Activated CD8-positive, alpha-beta memory T cell treated with anti-CD3 and anti-CD28 coated beads, Interleukin-2, amount 50 U/mL, for 48 hours (primary cell): ENCODE data around the gene MFGE8.

Experiments
- DNase-seq: peaks from one replicate; pipeline ENCODE4 v3.0.0-alpha.2; 2020

Gene MFGE8

DNA sequence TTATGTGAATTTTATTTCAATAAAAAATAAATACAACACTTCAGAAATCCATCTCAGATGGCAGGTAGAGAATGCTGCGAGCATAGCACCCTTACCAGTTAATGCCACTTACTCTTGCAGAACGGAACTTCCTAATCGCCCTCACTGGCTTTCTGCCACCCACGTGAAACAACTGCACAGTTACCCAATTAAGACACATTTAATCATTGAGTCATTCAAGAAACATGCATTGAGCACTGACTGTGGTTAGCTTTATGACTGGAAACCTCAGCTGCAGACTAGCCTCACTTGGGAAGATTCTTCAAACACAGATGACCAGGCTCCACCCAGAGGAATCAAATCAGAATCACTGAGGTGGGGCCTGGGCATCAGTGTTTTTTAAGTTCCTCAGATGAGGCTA, 5.6 kb upstream of the MFGE8 start:
- DNase-seq, result no peak

DNA sequence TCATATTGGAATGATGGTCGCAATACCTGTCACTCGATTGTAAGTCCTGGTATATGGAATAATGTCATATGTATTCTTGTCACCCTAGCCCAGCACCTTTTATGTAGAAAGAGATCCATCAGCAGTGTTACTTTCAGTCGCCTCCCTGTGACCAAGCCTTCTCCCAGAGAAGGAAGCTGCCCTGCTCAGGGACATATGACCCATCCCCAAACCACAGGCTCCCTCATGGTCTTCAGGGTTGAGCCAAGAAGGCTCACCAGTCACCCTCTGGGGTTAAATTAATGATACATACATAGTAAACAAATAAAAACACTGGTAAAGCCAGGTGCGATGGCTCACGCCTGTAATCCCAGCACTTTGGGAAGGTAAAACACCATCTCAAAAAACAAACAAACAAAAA, 4.6 kb upstream of the MFGE8 start:
- DNase-seq, result no peak

DNA sequence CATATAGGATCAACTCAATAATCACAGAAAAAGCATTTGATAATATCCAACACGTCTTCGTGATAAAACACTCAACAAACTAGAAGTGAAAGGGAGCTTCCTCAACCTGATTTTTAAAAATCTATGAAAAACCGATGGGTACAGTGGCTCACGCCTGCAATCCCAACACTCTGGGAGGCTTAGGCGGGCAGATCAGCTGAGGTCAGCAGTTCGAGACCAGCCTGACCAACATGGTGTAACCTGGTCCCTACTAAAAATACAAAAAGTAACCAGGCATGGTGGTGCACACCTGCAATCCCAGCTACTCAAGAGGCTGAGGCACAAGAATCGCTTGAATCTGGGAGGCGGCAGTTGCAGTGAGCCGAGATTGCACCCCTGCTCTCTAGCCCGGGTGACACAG, 2.2 kb upstream of the MFGE8 start:
- no peak for DNase-seq

DNA sequence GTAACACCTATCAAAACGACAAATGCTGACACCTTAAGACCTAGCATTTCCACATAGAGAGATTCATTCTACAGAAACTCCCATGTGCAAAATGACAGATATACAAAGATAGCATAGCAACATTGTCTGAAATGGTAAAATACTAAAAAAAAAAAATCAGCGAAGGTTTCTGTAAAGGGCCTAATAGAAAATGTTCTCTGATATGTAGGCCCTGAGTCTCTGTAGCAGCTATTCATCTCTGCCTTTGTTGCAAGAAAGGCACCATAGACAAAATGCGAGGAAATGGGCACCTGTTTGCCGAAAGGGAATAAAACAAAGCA, 631 bp upstream of the MFGE8 start:
- no peak for DNase-seq

DNA sequence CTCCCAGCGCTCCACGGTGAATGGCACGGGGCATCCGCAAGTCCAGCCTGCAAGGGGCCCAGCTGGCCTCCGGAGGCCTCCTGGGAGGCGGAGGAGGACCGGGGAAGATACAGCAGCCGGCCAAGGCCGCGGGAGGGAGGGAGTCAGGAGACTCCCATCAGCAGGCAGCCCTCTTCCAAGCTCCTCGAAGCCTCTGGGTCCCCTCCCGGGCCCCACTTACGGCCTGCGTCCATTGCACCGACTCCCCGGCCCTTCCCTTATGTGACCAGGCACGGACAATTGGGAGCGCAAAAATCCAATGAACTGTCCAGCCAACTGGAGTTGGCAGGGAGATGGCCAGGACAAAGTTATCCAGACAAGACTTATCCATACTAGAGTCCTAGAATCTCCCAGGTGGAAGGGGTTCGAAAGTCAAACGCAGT, 668 bp downstream of the MFGE8 start:
- no peak for DNase-seq

DNA sequence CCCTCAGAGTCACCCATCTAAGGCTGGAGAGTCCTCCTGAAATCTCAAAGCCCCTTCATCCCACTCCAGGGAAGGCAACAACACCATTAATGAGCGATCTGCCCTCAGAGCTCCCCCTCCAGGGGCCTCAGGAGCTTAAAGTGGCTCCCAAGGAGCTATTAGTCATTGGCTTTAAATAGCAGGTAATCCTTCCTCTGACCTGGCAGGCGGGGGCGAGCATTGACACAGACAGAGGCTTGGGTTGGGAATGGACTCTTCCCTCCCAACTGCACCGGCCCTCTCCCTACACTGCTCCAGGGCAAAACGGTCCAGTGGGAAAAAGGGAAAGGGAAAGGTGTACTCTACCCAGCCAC, 1.4 kb downstream of the MFGE8 start:
- no peak for DNase-seq

DNA sequence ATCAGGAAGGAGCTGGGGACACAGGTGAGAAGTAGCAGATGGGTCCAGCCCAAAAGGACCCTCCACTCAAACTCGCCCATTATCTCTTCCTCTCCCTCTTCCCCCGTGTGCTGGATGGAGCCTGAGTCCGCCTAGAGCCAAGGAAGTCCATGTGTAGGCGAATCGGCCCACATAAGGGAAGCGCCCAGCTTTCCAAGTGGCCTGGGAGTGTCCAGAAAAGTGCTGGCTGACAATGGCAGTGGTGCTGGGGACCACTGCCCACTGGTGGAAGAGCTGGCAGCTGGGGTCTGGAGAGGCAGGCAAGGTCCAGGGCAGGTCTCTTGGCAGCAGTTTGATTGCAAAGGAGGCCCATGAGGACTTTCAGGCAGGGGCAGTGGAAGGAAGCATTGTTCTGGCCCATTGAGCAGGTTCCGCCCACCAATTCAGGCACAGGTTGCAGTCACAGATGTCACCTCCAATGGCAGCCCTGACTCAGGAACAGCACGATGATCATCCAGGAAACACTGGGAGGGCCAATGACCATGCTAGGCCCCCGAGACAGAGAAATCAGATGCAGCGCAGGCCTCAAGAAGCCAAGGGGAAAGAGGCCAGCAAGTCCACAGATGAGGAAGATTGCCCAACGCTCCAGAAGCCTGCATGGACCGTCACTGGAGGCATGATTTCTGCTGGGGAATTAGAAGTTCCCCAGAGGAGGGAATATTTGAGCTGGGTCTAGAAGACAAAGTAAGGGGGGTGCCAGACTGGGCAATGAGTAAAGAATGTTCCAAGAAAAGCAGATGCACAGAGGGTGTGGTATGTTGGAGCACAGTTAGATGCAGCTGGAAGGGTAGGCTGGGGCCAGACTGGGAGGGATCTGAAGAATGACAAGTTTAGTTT, 3.0 kb downstream of the MFGE8 start:
- DNase-seq, result no peak

DNA sequence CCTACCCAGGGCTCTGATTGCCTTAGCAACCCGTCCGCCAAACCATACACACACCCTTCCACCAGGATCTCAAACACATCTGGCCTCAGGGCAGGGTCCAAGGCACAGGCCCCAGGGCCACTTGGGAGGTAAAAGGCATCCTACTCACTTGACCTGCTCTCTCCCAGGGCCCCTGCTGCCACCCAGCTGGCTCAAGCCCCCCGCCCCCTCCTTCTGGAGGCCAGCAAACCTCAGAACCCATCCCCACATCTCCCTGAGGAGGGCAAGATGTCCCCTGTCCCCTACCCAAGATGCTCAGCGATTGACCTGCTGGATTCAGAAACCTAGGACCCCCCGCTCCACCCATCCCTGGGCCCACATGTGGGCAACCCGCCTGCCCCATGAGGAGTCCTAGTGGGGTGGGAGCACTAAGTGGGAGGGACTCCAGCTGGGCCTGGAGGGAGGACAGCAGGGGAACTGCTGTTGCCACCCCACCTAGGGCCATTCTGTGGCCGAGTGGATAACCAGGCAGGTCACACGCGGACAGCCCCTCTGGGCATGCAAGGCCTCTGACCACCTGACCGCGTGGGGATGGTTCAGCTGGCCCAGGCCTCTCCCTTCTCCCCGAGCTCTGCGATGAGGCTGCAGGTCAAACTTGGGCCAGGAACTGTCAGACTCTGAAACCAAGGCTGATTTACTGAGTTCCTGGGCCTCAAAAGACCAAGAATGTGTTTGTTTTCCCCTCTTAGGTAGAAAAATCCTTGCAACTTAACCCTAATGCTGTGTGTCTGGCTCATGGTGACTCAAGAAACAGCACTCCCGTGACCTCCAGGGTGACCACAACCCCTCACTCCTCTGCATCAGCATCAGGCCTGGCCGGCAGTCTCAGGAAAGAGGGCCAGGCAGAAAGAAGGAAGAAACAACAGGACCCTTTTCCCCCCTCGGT, 4.2 kb downstream of the MFGE8 start:
- DNase-seq, result no peak

DNA sequence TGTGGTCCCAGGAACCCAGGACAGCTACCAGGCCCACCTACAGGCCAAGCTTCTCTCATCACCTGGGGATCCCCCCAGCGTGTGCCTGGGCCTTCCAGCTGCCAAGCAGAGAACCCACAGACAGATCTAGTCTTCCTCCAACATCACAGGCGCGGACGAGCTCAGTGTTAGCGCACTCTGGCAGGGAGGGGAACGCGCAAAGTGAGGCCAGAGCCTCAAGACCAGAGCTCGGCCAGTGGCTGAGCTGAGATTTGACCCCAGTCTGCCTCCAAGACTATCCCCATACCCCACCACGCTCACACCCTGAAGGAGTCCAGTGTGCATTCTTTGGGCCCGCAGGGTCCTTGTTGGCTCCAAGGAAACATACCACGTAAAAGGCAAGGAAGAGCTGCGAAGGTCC, 5.1 kb downstream of the MFGE8 start:
- DNase-seq, result no peak

DNA sequence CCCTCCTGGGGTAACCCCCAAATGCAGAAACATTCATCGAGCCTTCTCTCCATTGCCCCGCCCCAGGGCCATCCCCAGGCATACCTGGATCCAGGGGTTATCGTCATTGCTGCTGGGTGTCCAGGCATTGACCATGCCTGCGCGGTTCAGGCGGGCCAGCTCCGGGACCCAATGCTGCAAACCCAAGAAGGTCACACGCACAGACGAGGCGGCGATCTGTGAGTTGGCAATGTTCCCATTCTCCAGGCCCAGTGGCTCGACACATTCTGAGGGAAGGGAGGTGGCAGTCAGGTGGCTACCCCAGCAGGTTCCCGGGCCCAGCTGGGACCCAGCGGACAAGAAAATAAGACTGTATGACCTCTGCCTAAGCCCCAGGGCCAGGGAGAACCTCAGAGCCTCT, 6.1 kb downstream of the MFGE8 start:
- no peak for DNase-seq

DNA sequence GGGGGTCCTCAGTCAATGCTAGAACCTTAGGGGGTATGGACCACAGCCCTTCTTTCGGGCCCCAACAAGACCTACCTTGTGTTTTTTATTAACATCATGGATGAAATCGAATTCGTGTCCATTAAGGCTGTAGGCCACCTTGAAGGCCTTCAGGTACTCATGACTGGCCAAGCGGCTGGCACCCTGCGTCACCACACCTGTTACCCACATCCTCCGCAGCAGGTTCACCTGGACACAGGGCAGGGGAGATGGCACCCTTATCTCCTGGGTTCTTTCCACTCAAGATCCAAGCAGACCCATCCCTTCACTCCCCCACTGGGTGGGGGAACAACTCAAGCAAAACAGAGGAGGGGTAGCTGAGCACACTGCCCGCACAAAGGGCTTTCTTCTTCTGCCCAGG, 6.6 kb downstream of the MFGE8 start:
- DNase-seq, result no peak

DNA sequence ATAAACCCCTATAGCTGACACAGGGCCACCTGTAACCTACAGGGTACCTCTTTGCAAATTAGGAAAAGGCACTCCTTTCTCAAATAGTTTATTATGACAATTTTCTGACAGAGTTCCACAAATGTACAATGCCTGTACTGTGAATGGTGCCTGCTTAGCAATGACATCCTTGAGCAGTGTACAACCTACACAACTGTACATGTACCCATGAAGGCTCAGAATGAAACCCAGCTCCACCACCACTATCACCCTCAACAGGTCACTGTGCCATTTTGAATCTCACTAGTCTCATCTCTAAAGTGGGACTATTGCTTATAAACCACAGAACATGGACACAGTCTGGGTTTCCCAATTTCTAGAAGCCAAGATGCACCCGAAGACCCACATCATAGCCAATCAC, 7.0 kb downstream of the MFGE8 start:
- DNase-seq, result no peak

DNA sequence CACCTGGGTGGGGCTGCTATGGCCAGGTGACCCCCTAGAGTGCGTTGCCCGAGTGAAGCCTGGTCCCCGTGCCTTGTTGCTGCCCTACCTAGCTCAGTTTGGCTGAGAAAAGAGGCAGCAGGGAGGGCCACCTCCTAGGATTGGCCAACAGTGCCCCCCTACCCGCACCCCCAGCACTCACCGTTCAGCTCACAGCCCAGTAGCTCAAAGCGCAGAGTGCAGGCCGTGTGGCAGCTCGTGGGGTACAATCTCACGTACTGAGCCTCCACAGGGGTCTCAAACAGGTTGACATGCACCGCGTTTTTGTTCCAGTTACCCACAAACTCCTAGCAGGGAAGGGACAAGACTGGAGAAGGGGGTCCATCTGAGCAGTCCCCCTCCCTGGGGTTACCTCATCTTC, 7.6 kb downstream of the MFGE8 start:
- no peak for DNase-seq

DNA sequence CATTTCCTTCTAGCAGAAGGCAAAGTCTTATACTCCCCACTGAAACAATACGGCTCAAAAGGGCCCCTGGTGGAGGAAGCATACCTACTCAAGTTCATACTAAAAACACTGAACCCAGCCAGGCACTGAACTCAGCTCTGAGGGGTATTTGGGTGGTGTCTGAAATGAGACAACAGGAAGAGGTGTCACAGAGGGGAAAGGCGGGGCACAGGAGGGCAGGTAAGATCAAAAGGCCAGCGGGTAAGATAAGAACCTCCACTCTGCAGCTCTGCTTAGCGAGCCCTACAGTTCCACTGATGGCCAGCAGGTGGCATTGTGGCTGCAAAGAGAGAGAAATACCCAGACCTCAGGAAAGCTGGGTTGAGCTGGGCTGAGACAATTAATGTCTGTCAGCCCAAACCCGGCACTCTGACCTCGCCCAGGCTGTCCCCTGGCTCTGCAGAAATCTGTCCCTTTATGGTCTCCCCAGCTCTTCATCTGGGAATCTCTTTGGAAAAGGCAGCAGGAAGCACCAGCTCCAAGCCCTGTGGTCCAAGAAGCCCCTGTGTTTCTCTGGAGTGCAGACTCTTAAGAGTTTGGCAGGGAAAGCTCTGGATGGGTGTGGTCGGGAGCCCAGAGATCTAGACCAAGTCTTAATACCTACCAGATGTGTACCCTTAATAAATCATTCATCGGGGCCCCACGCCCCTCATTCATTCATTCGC, 8.4 kb downstream of the MFGE8 start:
- DNase-seq, result peak; percentile 95

DNA sequence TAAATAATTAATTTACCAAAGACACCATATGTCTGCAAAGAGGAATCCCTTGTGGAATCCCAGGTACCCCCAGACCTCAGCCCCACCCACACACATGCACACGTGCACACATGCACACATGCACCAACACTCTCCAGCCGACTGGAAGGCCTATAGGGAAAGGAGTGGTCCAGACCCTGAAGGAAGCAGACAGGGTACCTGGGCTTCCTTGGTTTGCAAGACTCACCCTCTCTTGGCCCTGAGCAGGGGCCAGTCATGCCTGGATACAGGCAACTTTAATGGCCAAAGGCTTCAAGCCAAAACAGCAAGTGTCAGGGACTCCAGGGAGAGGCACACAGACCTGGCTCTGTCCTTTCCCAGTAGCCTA, 8.9 kb downstream of the MFGE8 start:
- DNase-seq, result no peak

DNA sequence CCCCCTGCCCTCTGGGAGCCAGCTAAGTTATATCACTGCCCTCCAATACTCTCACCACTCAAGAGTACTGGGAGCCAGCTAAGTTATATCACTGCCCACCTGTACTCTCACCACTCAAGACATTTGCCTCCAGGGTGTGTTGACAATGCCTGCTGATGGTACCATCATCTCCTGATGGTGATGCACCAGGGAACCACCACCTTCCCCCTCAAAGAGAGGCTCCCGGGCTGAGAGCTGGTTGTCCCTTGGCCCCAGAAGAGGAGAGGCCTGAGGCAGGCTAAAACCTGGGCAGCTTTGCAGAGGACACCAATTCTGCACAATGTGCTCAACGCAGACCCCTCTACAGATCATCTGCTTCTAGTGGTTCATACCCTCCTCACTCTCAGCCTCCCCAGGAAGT, 10.3 kb downstream of the MFGE8 start:
- no peak for DNase-seq

DNA sequence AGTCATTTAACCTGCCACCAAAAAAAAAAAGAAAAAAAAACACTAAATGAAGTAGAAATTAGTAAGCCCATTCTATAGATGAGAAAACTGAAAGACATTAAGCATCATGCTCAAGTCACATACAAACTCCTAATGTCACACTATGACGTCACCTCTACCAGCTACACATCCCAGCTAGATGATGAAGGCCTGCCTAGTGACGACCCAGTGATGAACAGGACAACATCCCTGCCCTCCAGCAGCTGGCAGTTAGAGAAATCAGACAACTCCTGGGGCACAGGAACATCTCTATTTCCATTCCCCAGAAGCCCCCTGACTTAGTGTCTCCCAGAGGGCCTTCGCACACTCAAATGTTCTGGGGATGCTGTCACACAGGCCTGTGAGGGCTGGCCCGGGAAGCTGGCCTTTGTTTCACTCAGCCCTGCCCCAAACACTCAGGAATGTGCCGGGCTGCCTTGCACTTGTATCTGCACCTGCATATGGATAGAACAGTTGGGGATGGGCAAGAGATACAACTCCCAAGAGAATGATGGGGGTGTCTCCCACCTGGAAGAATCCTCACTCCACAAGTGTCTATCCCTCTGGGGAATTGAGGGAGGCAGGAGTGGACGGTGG, 10.9 kb downstream of the MFGE8 start:
- DNase-seq, result no peak

DNA sequence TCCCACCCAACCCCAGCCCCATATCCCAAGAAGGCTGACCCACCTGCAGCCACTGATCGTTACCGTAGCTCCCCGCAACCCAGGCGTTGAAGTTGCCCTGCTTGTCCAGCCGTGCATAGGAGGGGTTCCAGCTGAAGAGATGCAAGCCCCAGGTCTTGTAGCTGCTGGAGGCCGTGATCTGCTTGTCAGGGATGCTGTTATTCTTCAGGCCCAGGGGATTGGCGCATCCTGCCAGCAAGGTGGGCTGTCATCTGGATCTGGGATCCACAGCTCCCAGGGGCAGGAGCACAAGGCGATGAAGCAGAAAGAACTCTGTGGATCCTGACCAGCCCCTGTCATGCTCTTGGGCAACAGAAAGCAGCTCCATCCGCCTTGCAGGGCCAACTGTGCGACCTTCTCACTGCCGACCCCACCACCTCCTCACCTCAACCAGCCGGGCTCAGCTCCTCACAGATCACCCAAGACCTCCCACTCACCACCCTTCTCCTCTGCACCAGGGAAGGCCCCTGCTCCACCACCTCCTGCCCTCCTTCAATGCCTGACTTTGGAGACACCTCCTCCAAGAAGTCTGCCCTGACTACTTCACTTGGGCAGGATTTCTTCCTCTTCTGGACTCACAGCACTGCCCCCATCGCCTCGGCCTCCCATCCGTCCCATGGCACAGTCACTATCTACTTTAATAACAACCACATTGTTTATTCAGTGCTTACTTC, 11.5 kb downstream of the MFGE8 start:
- DNase-seq, result no peak

DNA sequence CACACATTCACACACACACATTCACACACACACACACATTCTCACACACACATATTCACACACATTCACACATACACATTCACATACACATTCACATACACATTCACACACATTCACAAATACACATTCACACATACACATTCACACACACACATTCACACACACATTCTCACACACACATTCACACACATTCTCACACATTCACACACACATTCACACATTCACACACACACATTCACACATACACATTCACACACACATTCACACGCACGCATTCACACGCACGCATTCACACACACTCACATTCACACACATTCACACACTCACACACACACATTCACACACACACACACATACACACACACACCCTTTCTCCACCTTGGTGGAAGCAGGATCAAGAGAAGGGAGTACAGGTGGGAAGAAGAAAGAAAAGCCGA, 12.2 kb downstream of the MFGE8 start:
- DNase-seq, result no peak

DNA sequence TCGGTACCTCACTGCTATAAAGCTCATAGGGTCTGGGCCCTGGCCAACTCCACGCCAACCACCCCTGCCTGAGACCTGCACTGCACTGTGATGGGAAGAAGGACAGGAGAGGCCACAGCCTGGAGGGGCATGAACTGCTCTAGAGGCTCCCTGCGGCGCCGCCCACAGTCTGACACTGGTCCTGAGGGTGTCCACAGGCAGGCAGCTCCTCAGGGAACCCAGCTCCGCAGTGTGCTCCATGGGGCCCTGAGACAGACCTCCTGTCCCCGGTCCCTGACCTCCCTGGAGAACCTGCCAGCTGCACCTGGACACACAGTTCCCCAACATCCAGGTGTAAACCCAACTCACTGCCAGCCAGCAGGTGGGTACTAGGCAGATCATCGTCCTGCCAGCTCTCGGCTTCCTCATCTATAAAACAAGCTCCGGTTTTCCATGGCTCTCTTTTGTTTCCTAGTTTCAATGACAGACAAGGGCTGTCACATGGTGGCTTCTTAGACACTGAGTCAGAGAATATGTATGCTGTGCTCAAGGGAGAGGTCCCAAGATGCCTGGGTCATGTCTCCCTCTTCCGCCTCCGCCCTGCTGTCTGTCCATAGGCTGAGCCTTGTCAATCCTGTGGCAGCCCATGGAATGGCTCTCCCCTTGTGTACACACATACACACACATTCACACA, 12.7 kb downstream of the MFGE8 start:
- no peak for DNase-seq

DNA sequence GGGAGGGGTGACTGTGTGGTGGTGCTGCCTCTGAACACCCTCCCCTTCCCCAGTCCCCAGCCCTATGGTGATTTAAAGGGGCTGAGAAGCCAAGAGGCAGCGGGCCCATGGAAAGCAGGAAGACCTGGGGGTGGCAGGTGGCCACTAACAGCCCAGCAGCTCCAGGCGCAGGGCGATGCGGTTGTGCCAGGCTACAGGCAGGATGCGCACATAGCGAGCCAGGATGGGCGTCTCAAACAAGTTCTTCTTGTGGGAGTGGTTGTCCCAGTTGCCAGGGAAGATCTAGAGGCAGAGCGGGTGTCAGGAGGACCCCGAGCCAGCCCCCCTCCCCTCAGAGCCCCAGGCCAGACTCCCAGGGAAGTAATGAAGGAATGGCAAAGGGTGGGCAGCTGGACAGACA, 13.9 kb downstream of the MFGE8 start:
- no peak for DNase-seq

DNA sequence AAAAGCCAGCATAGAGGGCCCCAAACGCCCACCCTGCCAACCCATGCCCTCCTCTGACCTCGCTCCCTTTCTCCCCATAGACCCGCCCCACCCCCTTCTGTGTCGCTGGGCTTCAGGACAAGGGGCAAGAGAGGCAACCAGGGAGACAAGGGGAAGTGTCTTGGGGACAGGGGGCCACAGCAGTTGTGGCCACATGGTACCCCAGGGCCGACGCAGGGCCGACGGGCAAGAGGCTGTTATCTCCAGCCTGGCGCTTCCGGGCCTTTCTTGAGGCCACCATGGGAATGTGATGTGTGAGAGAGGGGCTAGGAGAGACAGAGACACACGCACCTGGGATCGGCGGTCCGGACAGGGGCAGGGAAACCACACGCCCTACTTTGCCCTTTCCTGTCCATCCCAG, 14.4 kb downstream of the MFGE8 start:
- DNase-seq, result no peak
